ENCODE results near the gene N4BP2L1. TPM values are rescaled to one million over a fixed set of nuclear protein-coding genes. Genes with fewer than 3 reads are reported as not detected.
A peak's percentile ranks its signal among the peaks of the same experiment; 100 is the strongest.

The N4BP2L1 gene
- total RNA-seq, 4 donors from 2014 or later = 2.2 to 23.6 (median 10.6) TPM

DNA sequence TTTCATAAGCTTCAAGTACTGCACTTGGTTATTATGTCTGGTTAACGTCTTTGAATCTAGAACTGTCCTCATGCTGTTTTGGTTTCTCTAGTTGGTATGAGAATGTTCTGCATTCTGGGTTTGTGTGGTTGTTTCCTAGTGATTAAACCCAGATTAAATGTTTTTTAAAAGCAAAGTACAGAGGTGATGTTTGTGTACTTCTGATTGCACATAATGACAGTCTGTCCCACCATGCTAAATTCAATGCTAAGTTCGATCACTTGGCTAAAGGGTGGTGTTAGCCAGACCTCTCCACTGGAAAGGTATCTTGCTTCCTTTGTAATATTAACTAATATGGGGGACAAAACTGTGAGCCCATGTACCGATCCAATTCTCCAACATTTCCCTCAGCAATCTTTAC is 14.6 kb downstream of the N4BP2L1 start:
- Histone ChIP-seq H3K27ac (no peak overlapping the region), H3K9me3 (no peaks in the 10 kb centered on the region), H3K4me3 (no peak overlapping the region), H3K36me3 (no peaks in the 10 kb centered on the region), H3K4me1 (peaks cover 0 to 21% (median 7%) of the 10 kb centered on the region in 3 donors), H3K27me3 (no peaks in the 10 kb centered on the region)
- intact Hi-C loops (cut with DNase I) = no loop called here
- DNase-seq = no peak
- no peak for TF ChIP-seq POLR2A (IDR thresholded peaks at IDR 0.05)
- TF ChIP-seq, protein P1, sequence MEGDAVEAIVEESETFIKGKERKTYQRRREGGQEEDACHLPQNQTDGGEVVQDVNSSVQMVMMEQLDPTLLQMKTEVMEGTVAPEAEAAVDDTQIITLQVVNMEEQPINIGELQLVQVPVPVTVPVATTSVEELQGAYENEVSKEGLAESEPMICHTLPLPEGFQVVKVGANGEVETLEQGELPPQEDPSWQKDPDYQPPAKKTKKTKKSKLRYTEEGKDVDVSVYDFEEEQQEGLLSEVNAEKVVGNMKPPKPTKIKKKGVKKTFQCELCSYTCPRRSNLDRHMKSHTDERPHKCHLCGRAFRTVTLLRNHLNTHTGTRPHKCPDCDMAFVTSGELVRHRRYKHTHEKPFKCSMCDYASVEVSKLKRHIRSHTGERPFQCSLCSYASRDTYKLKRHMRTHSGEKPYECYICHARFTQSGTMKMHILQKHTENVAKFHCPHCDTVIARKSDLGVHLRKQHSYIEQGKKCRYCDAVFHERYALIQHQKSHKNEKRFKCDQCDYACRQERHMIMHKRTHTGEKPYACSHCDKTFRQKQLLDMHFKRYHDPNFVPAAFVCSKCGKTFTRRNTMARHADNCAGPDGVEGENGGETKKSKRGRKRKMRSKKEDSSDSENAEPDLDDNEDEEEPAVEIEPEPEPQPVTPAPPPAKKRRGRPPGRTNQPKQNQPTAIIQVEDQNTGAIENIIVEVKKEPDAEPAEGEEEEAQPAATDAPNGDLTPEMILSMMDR (IDR thresholded peaks at IDR 0.05) = no peak
- WGBS, 2 donors = 88 to 90% methylated on average over 3 of the region's 3 CpGs

DNA sequence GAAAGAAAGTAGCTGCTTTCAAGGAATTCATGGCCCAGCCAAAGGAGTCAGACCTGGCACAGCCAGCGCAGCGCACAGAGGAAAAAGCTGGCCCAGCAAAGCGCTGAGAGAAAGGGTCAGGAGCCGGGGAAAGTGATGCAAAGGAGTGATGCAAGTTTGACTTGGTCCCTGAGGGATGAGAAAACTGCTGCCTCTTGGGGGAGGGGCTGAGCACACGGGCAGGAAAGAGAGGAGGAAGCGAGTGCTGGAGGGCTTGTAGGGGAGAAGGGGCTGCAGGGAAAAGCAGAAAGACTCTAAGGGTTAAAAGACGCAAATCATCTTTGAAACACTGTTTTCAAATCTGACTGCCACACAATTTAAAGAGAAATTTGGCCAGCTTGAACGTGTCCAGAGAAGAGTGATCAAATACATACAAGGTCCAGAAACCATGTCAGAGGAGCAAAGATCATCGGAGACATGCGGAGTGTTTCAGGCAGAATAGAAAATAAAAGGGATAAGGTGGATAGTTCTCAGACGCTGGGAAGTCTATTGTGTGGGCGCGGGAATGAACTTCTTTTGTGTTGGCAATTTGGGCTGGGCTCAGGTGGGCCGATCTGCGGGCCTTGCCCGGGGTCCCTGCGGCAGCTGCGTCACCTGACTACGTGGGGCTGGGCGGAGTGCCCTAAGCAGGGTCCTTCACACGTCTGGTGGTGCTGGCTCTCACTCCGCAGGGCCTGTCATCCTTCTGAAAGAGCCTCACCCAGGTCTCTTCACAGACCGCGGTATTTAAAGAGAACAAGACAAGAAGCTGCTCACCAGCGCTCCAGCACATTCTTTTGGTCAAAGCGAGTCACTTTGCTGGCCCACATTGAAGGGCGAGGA is 18.1 kb downstream of the N4BP2L1 start:
- H3K9me3 ChIP-seq = no peaks in the 10 kb centered on the region
- H3K4me3 ChIP-seq = peak overlapping the region in 1 of 4 donors; percentile 17
- 65 to 72% methylated on average over 26 to 27 of the region's 27 CpGs for WGBS, 2 donors
- intact Hi-C loops (cut with DNase I) = no loop called here
- peaks cover 0 to 25% (median 7%) of the 10 kb centered on the region in 3 donors for H3K4me1 ChIP-seq
- DNase-seq = no peak
- peaks cover 0 to 26% (median 0%) of the 10 kb centered on the region in 3 donors for H3K36me3 ChIP-seq
- H3K27me3 ChIP-seq = no peaks in the 10 kb centered on the region
- TF ChIP-seq, protein P1 (IDR thresholded peaks at IDR 0.05) = no peak
- TF ChIP-seq POLR2A (IDR thresholded peaks at IDR 0.05) = no peak
- H3K27ac ChIP-seq = peak overlapping the region in 2 of 4 donors; percentile 18 to 43

DNA sequence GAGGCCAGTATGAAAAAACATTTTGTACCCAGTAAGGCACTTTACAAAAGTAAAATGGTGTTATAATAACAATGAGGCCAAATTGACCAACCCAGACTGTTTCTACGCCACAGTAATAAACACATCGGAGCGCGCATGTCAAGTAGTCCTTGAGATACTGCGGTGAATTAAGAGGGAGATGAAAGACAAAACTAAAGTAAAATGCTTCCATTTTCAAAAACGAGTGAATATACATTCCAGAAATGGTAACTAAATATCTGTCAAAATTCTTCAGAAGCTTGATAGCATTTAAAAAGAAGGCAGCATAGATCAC is 19.0 kb downstream of the N4BP2L1 start:
- Histone ChIP-seq H3K9me3 (no peaks in the 10 kb centered on the region), H3K27ac (no peak overlapping the region), H3K27me3 (no peaks in the 10 kb centered on the region), H3K36me3 (peaks cover 0 to 34% (median 0%) of the 10 kb centered on the region in 3 donors), H3K4me3 (no peak overlapping the region), H3K4me1 (peaks cover 0 to 25% (median 7%) of the 10 kb centered on the region in 3 donors)
- WGBS, 2 donors = 90 to 92% methylated on average over 6 of the region's 6 CpGs
- no peak for TF ChIP-seq POLR2A (IDR thresholded peaks at IDR 0.05)
- TF ChIP-seq, protein P1 (IDR thresholded peaks at IDR 0.05) = no peak
- intact Hi-C loops (cut with DNase I) = no loop called here
- DNase-seq = no peak

DNA sequence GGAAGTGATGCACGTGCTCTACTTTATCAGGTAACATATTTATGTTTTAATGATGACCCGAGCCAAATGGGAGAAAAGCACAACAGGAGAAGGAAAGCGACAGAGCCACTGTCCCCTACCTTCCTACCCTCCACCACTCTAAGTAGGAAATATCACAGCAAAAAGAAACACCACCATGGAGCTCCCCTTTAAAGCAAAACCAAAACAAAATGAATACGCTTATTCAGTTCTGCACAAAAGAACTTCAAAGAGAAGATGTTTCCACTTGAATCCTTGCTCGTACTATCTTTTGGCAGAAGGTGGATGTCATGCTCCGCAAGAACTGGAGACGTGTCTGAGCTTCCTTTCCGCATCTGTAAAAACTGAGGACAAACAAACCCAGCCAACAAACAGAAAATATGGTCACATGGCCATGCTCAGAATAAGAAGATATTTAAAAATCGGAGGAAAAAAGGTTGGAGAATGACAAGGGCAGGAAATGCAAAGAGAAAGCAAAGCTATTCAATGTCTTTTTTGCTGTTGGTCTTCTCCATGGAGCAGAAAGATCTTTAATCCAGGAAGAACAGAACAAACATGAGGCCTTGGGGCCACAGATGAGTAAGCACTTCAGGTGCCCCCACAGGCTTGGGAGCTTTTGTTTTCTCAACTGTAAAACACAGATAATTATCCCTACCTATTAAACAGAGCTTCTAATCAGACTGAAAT is 19.5 kb downstream of the N4BP2L1 start:
- no peak overlapping the region for H3K27ac ChIP-seq
- H3K36me3 ChIP-seq = peaks cover 0 to 37% (median 0%) of the 10 kb centered on the region in 3 donors
- WGBS, 2 donors = 72 to 73% methylated on average over 9 of the region's 9 CpGs
- no peak for TF ChIP-seq POLR2A (IDR thresholded peaks at IDR 0.05)
- TF ChIP-seq, protein P1 (IDR thresholded peaks at IDR 0.05) = no peak
- no peaks in the 10 kb centered on the region for H3K9me3 ChIP-seq
- H3K4me1 ChIP-seq = peaks cover 0 to 25% (median 7%) of the 10 kb centered on the region in 3 donors
- no peak overlapping the region for H3K4me3 ChIP-seq
- no peak for DNase-seq
- intact Hi-C loops (cut with DNase I) = no loop called here
- H3K27me3 ChIP-seq = no peaks in the 10 kb centered on the region

DNA sequence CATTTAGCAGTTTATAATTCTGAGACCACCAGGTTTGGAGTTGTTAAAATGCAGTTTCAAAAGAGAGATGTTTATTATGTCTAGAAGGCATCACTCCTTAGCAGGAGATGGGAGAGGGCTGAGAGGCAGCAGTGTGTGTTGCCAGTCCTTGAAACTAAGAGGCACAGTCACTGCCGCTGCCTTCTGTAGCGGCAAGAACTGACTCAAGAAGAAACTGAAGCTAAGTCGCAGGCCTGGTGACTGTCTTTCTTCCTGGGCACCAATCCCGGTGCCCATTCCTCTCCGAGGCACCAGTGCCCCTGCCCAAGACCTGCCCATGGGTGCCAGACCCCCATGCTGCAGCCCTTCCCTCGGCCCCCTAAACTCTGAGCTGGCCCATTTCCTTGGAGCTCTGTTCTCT is 20.1 kb downstream of the N4BP2L1 start:
- no peak overlapping the region for H3K27ac ChIP-seq
- H3K27me3 ChIP-seq = no peaks in the 10 kb centered on the region
- intact Hi-C loops (cut with DNase I) = no loop called here
- H3K9me3 ChIP-seq = no peaks in the 10 kb centered on the region
- WGBS, 2 donors = 88 to 93% methylated on average over 6 of the region's 6 CpGs
- H3K4me3 ChIP-seq = no peak overlapping the region
- H3K36me3 ChIP-seq = peaks cover 0 to 43% (median 0%) of the 10 kb centered on the region in 3 donors
- TF ChIP-seq, protein P1 (IDR thresholded peaks at IDR 0.05) = no peak
- no peak for TF ChIP-seq POLR2A (IDR thresholded peaks at IDR 0.05)
- H3K4me1 ChIP-seq = peaks cover 0 to 25% (median 7%) of the 10 kb centered on the region in 3 donors
- DNase-seq = no peak
